Measurements from ENCODE around the gene ATP13A3. TPM values are rescaled to one million over a fixed set of nuclear protein-coding genes. Genes with fewer than 3 reads are reported as not detected.
A peak's percentile ranks its signal among the peaks of the same experiment; 100 is the strongest.
"Not testable (repeated sequence)": the region's sequence is repeated elsewhere in the genome, so short reads cannot be mapped to it uniquely, and the experiment has no call there.

ATP13A3 gene
- total RNA-seq, 1 donor from 2014 or later, result 63.1 TPM

DNA sequence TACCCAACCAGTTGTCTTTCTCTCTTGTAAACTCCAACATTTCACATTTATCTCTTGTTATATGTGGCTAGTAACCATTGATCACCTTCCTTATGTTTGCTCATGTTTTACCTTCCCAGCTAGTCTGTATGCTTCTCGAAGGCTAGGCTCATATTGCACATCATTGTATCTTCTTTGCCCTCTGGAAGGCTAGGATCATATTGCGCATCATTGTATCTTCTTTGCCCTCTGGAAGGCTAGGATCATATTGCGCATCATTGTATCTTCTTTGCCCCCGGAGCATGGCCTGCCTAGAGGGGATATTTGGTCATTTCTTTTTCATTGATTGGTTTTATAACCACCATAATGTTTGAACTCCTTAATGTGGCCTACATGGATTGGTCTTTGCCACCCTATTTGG, 39.4 kb upstream of the ATP13A3 start:
- H3K4me3 Mint-ChIP-seq (ENCODE audit: unreplicated experiment), result no peak overlapping the region
- H3K36me3 Mint-ChIP-seq (ENCODE audit: unreplicated experiment), result no peaks in the 10 kb centered on the region
- H3K27ac Mint-ChIP-seq (ENCODE audit: unreplicated experiment), result no peak overlapping the region
- H3K9me3 Mint-ChIP-seq (ENCODE audit: unreplicated experiment), result no peaks in the 10 kb centered on the region
- no peaks in the 10 kb centered on the region for H3K27me3 Mint-ChIP-seq (ENCODE audit: unreplicated experiment)
- peaks cover 7% of the 10 kb centered on the region for H3K4me1 Mint-ChIP-seq (ENCODE audit: unreplicated experiment)
- TF ChIP-seq, protein P1, sequence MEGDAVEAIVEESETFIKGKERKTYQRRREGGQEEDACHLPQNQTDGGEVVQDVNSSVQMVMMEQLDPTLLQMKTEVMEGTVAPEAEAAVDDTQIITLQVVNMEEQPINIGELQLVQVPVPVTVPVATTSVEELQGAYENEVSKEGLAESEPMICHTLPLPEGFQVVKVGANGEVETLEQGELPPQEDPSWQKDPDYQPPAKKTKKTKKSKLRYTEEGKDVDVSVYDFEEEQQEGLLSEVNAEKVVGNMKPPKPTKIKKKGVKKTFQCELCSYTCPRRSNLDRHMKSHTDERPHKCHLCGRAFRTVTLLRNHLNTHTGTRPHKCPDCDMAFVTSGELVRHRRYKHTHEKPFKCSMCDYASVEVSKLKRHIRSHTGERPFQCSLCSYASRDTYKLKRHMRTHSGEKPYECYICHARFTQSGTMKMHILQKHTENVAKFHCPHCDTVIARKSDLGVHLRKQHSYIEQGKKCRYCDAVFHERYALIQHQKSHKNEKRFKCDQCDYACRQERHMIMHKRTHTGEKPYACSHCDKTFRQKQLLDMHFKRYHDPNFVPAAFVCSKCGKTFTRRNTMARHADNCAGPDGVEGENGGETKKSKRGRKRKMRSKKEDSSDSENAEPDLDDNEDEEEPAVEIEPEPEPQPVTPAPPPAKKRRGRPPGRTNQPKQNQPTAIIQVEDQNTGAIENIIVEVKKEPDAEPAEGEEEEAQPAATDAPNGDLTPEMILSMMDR (IDR thresholded peaks at IDR 0.05), result no peak
- no peak for DNase-seq (ENCODE audit: extremely low spot score, unreplicated experiment)

DNA sequence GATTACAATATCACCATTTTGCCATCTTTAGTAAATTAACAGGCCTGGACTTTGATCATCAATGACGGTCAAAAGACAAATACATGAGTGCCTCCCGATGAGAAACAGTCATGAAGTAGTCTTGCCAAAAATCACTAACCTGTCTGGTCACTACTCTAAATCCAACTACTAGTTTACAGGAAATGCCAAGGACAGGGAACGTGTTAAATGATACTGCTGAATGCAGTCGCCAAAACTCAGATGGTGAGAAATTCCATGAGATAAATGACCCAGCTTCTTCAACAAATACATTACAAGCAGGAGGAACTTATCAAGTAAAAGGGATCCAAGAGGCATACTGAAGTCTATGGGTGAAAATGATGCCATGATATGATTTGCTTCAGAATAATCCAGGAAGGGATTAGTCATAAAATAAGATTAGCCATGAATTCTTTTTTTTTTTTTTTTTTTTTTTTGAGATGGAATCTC, 35.8 kb upstream of the ATP13A3 start:
- TF ChIP-seq, protein P1 (IDR thresholded peaks at IDR 0.05), result no peak
- H3K36me3 Mint-ChIP-seq (ENCODE audit: unreplicated experiment), result no peaks in the 10 kb centered on the region
- no peak for DNase-seq (ENCODE audit: extremely low spot score, unreplicated experiment)
- no peaks in the 10 kb centered on the region for H3K27me3 Mint-ChIP-seq (ENCODE audit: unreplicated experiment)
- H3K4me1 Mint-ChIP-seq (ENCODE audit: unreplicated experiment), result peaks cover 7% of the 10 kb centered on the region
- no peak overlapping the region for H3K4me3 Mint-ChIP-seq (ENCODE audit: unreplicated experiment)
- no peak overlapping the region for H3K27ac Mint-ChIP-seq (ENCODE audit: unreplicated experiment)
- H3K9me3 Mint-ChIP-seq (ENCODE audit: unreplicated experiment), result no peaks in the 10 kb centered on the region

DNA sequence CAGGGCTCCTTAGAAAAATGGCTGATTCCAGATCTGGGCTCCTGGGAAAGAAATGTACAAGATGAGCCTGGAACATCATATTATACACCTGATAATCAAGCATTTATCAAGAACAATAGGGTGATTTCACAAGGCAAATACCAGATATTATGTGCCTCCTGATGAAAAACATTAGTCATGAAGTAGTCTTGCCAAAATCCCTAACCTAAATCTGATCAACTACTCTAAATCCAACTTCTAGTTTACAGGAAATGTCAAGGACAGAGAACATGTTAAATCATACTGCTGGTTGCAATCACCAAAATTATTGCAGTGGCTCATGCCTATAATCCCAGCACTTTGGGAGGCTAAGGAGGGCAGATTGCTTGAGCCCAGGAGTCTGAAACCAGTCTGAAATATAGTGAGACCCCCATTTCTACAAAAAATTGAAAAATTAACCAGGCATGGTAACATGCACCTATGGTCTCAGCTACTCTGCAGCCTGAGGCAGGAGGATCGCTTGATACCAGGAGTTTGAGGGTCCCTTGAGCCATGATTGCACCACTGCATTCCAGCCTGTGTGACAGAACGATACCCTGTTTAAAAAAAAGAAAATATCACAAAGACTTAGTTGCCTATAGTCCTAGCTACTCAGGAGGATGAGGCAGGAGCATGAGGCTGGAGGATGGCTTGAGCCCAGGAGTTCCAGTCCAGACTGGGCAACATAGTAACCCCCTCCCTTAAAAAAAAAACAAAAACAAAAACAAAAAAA, 34.9 kb upstream of the ATP13A3 start:
- Mint-ChIP-seq H3K4me3 (ENCODE audit: unreplicated experiment) (no peak overlapping the region), H3K36me3 (ENCODE audit: unreplicated experiment) (no peaks in the 10 kb centered on the region), H3K27me3 (ENCODE audit: unreplicated experiment) (no peaks in the 10 kb centered on the region), H3K9me3 (ENCODE audit: unreplicated experiment) (no peaks in the 10 kb centered on the region), H3K27ac (ENCODE audit: unreplicated experiment) (no peak overlapping the region), H3K4me1 (ENCODE audit: unreplicated experiment) (peaks cover 6% of the 10 kb centered on the region)
- TF ChIP-seq, protein P1 (IDR thresholded peaks at IDR 0.05), result no peak
- peak; percentile 15 for DNase-seq (ENCODE audit: extremely low spot score, unreplicated experiment)

DNA sequence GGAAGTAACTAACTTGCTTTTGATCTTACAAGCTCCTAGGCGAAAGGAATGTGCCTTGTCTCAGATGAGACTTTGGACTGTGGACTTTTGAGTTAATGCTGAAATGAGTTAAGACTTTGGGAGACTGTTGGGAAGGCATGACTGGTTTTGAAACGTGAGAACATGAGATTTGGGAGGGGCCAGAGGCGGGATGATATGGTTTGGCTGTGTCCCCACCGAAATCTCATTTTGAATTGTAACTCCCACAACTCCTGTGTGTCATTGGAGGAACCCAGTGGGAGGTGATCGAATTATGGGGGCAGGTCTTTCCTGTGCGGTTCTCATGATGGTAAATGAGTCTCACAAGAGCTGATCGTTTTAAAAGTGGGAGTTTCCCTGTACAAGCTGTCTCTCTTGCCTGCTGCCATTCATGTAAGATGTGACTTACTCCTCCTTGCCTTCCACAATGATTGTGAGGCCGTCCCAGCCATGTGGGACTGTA, 33.9 kb upstream of the ATP13A3 start:
- not testable (repeated sequence) for H3K27ac Mint-ChIP-seq (ENCODE audit: unreplicated experiment); H3K4me1 Mint-ChIP-seq (ENCODE audit: unreplicated experiment); H3K4me3 Mint-ChIP-seq (ENCODE audit: unreplicated experiment); H3K36me3 Mint-ChIP-seq (ENCODE audit: unreplicated experiment); H3K9me3 Mint-ChIP-seq (ENCODE audit: unreplicated experiment); H3K27me3 Mint-ChIP-seq (ENCODE audit: unreplicated experiment)
- peak; percentile 27 for DNase-seq (ENCODE audit: extremely low spot score, unreplicated experiment)

DNA sequence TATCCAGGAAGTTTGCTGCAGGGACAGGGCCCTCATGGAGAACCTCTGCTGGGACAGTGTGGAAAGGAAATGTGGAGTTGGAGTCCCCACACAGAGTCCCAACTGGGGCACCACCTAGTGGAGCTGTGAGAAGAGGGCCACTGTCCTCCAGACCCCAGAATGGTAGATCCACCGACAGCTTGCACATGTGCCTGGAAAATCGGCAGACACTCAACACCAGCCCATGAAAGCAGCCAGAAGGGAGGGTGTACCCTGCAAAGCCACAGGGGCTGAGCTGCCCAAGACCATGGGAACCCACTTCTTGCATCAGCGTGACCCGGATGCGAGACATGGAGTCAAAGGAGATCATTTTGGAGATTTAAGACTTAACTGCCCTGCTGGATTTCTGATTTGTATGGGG, 33.4 kb upstream of the ATP13A3 start:
- H3K27me3 Mint-ChIP-seq (ENCODE audit: unreplicated experiment); H3K4me3 Mint-ChIP-seq (ENCODE audit: unreplicated experiment); H3K4me1 Mint-ChIP-seq (ENCODE audit: unreplicated experiment); H3K9me3 Mint-ChIP-seq (ENCODE audit: unreplicated experiment); H3K36me3 Mint-ChIP-seq (ENCODE audit: unreplicated experiment); H3K27ac Mint-ChIP-seq (ENCODE audit: unreplicated experiment): not testable (repeated sequence)
- DNase-seq (ENCODE audit: extremely low spot score, unreplicated experiment), result peak; percentile 46

DNA sequence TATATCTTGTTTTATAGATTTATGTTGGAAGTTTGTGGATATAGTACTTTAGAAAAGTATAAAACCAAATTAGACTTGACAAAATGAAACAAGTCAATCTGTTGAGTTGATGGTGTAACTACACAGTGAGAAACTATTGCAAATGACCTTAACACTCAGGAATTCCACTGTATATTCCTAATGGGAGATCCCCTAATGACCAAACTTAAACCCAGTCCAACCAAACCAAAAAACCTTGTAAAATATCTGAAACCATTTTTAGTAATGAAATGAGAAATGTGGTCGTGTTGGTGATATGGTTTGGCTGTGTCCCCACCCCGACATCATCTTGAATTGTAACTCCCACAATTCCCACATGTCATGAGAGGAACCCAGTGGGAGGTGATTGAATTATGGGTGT, 31.9 kb upstream of the ATP13A3 start:
- Mint-ChIP-seq H3K4me3 (ENCODE audit: unreplicated experiment) (no peak overlapping the region), H3K27ac (ENCODE audit: unreplicated experiment) (no peak overlapping the region), H3K4me1 (ENCODE audit: unreplicated experiment) (peaks cover 8% of the 10 kb centered on the region), H3K36me3 (ENCODE audit: unreplicated experiment) (no peaks in the 10 kb centered on the region), H3K27me3 (ENCODE audit: unreplicated experiment) (no peaks in the 10 kb centered on the region), H3K9me3 (ENCODE audit: unreplicated experiment) (no peaks in the 10 kb centered on the region)
- TF ChIP-seq, protein P1 (IDR thresholded peaks at IDR 0.05), result no peak
- DNase-seq (ENCODE audit: extremely low spot score, unreplicated experiment), result no peak

Measured in osteocyte (in vitro differentiated cells).